GM11168 (cell line): Measurements from ENCODE around the gene FBLN2.

Experiments
- in situ Hi-C: fragments of 300-500 bp; cut with MboI; formaldehyde crosslinking; loops from one replicate; pipeline ENCODE4 v1.12.0; 2022; ENCODE audit warnings: low sequenced_read_pairs; ENCODE audit not compliant: unreplicated experiment

Gene FBLN2

DNA sequence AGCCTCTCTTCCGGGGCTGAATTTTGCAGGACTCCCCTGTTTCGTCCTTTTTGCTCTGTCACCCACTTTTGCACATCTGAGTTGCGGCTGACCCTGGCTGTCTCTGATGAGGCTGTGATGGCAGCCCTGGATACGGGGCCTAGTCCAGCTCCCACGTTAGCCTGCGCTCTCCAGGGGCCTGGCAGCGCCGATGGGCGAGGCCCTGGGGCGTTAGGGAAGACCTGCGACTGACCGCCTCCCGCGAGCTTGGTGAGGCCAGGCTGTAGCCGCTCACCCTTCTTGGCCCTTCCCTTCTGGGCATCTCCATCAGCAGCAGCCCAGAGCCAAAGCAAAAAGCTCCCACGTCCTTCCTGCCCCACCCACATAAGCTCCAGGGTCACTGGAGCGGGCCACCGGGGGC, 85.2 kb downstream of the FBLN2 start:
- in situ Hi-C loops = no loop called here

DNA sequence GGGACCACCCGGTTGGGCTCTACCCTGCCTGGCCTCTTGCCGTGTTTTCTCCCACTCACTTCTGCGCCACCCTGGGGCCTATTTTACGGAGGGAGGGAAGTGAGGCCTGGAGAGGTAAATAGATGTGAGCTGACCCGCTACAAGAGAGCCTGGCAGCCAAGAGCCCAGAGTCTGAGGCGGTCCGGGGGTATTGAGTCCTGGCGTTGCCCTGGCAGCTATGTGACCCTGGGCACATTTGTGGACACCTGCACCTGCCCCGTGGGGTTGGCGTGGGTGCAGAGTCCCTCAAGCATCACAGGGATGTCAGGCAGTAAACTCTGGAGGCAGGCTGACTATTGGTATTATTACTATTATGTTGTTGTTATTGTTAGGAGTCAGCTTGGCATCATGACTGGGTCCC, 85.7 kb downstream of the FBLN2 start:
- in situ Hi-C loops = no loop called here

DNA sequence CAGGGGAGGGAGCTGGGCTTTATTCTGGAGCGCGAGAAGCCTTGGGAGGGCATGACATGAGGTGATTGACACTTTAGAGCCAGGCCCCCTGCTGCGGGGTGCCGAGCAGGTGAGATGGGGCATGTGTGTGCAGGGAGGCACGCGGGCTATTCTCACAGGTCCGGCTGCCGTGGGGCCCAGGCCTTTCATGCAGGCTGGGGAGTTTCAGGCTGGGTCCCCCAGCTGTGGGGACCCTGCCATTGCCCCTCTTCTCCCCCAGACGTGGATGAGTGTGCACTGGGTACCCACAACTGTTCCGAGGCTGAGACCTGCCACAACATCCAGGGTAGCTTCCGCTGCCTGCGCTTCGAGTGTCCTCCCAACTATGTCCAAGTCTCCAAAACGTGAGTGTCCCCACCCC, 87.3 kb downstream of the FBLN2 start:
- in situ Hi-C loops = no loop called here

DNA sequence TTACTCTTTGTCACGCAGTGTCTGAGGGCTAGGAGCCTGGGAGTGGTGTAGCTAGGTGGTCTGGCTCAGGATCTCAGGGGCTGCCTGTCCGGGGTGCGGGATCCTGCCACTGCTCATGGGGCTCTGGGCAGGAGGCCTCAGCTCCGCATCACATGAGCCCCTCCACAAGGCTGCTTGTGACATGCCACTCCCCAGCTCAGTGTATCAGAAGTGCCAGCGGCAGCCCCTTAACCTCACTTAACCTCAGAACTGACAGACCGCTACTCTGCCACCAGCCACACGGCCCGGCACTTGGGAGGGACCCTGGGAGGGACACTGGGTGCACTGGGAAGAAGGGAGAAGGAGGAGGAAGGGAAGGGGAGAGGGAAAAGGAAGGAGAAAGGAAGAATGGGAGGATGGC, 87.9 kb downstream of the FBLN2 start:
- in situ Hi-C loops = no loop called here

DNA sequence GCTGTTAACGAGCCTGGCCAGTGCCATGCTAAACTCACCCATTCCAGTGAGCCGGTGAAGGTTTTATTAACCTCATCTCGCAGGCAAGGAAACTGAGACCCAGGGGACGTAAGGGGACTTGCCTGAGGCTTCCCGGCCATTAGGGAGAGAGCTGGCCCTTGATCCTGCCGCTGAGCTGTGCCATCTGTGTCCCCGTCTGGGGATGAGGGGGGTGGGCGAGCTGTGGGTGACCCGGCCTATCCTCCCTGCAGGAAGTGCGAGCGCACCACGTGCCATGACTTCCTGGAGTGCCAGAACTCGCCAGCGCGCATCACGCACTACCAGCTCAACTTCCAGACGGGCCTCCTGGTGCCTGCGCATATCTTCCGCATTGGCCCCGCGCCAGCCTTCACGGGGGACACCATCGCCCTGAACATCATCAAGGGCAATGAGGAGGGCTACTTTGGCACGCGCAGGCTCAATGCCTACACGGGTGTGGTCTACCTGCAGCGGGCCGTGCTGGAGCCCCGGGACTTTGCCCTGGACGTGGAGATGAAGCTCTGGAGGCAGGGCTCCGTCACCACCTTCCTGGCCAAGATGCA, 88.5 kb downstream of the FBLN2 start:
- in situ Hi-C loops = no loop called here

DNA sequence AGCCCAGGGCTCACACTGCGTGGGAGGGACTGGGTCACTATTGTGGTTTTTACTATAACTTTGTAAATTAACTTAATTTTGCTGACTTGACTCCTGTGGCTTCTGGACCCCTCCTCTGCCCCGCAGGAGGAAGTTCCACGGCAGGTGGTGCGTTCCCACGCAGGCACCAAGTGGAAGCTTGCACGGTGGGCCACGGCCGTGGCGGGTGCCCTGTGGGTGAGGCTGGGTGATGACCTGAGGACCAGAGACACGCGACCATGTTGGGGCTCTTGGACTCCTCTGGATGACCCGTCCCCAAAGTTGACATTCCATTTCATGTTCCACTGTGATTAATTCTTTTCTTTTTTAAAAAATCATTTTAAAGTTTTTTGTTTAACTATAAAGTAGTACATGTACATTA, 89.0 kb downstream of the FBLN2 start:
- in situ Hi-C loops = no loop called here

DNA sequence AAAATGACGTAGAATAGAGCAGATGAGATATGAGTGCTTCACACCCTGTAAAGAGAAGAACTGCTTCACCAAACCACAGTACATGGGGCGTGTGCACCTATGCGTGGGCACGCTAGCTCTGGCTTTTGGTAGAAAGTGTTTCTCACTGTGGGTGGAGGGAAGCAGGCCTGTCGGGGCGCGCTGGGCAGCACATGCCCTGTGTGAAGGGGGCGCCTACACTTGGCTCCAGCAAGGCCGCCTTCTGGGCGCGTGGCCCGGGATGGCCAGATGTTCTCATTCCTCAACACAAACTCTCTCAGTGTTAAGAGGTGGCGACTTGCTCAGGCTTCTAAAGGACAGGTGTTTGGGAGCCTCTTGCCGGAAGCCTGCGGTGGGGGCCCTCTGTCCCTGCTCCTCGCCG, 90.0 kb downstream of the FBLN2 start:
- in situ Hi-C loops = no loop called here

DNA sequence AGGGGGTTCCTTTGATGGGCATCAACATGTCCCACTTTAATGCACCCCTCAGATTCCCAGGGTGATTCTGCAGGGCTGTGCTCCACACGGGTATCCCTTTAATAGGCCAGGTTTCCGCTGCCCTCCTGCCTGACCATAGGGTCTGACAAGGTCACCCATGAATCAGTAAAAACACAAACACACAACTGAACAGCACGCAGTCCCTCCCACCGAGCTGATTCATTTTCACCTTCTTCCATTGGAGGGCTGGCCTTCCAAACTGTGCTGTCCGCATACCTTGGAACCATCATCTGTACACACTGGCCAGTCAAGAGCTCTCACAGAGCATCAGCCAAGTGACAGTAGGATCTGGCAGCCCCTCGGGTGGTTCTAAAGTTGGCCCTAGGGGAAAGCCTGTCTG, 93.7 kb downstream of the FBLN2 start:
- in situ Hi-C loops = no loop called here

DNA sequence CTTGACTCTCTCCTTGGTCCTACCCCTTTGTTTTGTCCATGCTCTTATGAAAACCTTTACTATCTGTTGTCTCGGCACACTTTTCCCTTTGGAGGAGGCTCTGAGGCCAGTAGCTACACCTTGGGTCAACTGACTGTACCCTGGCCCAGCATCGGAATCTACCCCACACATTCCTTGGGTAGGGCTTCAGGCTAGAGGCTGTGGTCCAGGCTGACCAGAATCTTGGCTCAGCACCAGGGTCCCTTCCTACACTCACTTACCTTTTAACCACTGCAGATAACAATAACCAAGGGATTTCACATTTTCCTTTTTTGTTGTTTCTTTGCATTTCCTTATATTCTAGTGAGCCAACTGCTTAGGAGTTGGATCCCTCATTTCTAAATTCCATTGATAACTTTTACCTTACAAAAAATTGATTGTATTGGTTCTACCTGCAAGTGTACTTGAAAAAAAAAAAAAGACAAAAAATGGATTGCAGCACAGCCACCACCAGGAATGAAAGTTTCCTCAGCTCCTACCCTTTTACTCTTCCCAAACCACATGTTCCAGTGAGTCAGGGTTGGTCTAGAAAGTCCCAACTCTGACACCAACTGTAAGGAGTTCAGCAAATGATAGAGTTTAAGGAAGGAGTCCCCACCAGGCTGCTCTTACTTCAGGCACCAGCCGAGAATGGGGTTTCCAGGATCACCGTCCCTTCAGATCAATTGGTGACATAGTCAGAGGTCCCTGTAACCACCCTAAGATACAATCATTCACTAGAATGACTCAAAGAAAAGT, 95.6 kb downstream of the FBLN2 start:
- in situ Hi-C loops = loop anchor here (5.0 kb wide), 1 partner anchor 142 kb away; no protein-coding TSS in a partner anchor

DNA sequence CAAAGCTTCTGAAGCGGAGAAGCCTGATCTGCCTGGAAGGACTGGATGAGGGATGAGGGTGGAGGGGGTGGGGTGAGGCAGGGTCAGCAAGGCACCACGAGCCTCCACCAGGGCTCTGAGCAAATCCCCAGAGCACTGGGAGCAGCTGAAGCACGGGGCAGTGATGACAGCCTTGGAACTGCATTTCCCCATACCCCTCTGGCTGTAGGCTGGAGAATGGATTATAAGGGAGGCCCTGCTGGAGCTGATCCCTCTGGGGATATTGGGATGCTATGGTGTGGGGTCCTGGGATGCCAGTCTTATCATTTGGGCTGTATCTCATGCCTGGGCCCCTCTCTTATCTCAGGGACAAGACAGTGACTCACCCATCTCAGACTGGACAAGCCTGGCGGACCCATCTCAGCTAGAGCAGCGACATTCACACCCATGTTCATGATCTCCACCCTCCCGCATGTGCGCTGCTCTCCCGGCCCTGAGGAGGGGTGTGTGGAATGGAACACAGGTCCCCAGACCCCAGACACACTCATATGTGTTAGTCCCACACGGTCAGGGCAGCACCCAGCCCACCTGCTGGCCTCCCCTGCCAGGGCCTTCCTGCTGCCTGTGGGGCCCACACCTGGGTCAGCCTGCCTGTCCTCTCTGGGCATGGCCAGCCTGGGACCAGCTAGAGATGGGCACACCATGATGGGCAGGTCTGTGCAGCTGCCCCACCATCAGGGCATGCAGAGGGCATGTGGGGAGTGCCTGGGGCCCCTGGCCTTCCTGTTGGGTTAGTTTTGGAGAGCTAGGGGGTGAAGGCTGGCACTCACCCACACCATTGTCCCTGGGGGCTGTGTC, 97.1 kb downstream of the FBLN2 start:
- in situ Hi-C loops = loop anchor here (5.0 kb wide), 1 partner anchor 144 kb away; no protein-coding TSS in a partner anchor

DNA sequence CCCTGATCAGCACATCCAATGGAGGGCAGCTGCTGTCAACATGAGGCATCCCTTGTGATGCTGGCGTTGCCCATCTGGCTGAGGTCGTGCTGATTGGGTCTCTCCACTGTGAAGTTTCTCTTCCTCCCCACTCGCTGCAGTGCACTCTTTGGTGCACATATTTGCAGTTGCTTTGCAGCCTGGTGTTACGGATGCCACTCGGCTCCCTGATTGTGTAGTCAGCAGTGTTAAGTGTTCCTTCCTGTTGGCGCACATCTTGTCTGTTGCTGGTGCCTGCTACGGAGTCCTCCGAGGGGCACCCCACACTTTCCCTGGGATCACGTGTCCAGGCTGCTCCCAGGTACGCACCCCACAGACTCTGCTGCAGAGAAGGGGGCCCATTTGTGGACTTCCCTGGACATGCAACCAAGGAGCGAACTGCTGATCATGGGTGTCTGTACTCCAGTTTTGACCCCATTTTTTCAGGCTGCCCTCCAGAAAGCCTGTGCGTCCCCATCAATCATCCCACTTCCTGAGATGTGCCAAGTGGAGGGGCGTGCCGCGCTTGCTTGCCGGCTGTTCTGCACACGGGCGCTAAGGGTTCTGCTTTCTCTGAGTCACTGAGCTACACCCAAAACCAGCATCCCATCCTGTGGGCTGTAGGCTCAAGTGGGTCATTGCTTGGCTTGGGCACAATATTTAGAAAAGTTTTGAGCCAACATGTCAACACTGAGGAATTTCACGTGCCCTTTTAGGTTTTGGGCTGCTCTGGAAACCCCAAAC, 98.6 kb downstream of the FBLN2 start:
- in situ Hi-C loops = loop anchor here (5.0 kb wide), 1 partner anchor 145 kb away; no protein-coding TSS in a partner anchor

DNA sequence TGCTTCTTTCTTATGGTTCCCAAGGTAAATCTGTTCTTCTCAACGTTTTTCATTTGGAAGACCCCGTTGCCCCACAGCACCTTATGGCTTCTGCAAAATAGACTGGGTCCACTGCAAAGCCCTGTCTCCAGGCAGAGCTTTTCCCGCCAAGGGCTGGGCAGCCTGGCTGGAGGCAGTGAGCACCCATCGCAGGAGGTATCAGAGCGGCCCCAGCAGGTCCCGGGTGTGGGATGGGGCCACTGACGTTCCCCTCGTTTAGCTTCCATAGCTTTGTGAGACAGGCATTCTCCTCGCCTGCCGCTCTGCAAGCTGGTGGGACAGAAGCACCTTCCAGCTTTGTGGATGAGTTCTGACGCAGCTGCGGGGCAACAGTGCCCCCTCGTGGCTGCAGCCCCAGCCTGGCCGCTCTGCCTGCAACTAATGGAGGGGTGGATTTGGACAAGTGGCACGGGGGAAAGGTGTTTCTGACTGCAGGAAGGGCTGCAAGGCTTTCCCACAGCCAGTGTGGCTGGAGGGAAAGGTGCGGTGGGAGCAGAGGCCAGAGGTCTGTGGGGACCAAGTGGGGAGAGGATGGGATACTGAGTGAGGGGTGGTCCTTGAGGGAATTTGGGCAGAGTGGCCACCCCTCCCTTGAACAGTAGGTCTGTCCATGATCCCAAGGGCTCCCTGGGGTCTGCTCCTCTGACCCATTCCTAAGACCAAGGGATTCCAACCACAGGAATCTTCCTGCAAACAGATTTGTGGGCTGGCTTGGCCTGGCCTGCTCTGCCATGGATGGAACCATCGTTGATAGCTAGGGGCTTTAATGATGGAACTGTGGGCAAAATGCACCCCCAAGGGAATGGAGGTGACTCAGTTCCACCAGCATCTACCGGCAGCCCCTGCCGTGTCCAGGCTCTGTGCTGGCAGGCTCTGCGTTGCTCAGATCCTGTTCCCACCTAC, 99.4 kb downstream of the FBLN2 start:
- in situ Hi-C loops = loop anchor here (5.0 kb wide), 1 partner anchor 146 kb away; no protein-coding TSS in a partner anchor

DNA sequence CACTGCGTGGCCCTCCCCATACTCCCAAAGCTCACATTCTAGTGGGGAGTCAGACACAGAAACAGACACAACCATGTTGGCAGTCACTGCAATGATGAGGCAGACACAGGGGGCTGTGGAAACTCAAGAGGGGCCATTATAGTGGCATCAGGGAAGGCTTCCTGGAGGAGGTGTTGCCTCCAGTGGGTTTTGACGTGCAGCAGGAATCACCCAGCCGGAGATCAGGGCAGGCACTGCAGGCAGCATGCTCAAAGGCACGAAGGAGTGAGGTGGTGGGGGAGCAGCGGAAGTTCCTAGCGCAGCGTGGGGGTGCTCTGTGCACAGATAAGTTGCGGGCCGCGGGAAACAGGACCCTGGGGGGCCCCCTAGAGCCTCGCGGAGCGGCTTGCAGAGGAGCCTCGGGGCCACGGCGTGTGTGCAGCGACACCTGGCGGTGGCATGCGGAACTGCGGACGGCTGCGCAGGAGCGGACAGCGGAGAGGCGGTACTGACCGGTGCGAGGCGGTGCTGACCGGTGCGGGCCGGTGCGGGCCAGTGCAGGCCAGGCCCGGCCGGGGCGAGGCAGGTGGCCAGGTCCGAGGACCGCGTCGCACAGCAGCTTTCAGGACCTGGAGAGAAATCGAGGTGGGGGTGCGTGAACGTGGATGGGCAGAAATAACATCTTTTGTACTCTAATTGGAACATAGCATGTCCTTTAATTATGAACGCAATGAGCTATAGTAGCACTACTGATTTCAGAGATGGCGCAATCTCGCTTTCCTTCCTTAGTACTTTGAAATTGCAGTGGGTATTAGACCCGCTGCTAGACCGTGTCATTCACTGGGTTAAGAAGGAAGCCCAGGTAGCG, 101.5 kb downstream of the FBLN2 start:
- in situ Hi-C loops = no loop called here

DNA sequence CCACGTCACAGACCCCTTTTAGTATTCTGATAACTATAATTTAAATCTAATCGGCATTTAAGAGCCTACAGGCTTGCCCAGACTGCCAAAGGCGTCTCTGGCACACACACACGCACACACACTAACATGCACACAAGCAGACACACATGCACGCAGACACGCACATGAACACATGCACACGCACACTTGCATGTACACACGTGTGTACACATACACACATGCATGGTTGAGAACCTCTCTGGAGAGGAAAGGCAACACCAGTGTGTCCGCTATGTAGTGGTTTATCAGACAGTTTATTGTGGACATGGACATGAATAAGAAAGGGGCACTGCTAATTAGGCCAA, 102.1 kb downstream of the FBLN2 start:
- in situ Hi-C loops = no loop called here

DNA sequence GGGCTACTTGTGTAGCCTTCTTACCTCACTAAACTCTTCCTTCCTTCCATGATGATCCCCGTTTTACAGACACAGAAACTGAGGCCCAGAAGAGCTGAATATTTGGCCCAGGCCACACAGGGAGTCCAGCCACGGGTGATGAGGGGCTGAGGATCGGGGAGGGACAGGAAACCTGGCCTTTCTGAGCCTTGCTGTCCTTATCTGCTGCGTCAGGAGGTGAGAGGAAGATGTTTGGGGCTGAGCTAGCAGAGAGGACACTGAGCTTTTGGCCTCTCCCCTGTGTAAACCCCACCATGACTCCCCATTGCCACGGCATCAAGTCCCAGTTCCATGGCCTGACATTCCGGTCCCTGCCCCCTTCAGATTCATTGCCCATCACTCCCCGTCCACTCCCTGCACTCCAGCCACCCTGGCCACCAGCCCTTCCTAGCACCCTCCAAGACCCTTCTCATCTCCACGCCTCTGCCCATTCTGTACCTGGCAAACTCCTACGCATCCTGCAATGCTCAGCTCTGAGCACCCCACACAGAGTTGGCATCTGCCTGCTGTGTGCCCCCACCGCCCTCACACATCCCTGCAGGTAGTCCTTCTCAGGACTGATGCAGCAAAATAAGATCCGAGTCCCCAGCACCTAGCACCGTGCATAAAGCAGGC, 103.0 kb downstream of the FBLN2 start:
- in situ Hi-C loops = no loop called here

DNA sequence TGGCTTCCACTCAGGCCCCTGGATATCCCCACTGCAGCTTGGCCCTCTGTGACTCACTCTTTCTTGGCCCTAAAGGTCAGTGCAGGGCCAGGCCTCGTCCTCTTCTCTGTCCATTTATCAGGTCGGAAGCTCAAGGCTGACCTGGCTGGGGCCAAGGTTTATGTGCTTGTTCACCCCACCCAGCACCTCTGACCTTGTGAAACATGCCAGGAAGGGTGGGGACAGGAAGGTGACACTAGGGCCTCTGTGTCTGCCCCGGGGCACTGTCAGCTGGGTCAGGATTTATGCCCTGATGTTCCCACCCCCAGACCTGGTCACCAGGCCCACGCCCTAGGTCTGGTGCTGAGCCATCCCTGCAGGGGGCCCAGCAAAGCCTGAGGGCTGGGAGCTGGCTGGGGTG, 103.8 kb downstream of the FBLN2 start:
- in situ Hi-C loops = no loop called here

DNA sequence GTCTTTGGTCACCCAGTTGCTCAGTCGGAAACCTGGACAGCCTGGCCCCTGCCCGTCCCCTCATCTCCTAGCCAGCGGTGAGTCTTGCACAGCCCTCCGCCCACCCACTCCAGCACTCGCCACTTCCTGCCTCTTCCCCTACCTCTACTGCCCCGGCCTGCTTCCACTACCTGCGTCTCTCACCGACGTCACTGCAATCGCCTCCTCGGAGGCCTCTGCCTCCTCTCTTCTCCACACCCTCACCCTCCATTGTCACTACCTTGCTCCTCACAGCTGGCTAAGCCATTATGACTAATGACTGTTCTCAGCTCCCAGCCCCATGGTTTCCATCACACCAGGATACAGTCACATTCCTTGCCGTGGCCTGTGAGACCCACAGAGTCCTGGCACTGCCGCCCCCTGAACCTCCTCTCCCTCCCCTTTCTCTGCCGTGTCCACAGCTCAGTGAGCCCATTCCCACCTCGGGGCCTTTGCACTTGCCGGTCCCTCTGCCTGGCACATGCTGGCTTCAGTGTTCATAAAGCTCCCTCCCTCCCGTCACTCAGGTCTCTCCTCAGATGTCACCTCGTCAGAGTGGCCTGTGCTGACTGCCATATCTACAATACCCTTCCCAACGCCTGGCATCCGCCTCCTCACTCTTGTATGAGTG, 104.8 kb downstream of the FBLN2 start:
- in situ Hi-C loops = no loop called here
